B cell (primary cell): ENCODE measurements around the gene ARHGAP26. TPM values are rescaled to one million over a fixed set of nuclear protein-coding genes. Genes with fewer than 3 reads are reported as not detected.

Experiments used
- ATAC-seq: fragments of 200-7000 bp; cut with Tn5 transposase; one replicate; pipeline ENCODE4 v1.10.0; 2021; ENCODE audit warnings: low read depth, mild to moderate bottlenecking, moderate number of reproducible peaks, moderate library complexity
- CTCF ChIA-PET: fragments of 350-600 bp; sonication (Branson Sonifier 250); formaldehyde crosslinking; loops from one replicate; lab custom pipeline; 2021; ENCODE audit warnings: antibody characterized with exemption, inconsistent platforms; lab: Charles Lee
- POLR2A ChIA-PET: fragments of 350-600 bp; sonication (Branson Sonifier 250); formaldehyde crosslinking; loops from one replicate; lab custom pipeline; 2021; ENCODE audit warnings: antibody characterized with exemption; lab: Charles Lee
- DNase-seq: peaks from one replicate; pipeline ENCODE4 v3.0.0; 2013
- H2AFZ ChIP-seq: 2 replicates; pipeline ENCODE4 v1.6.1; 2012; ENCODE audit warnings: mild to moderate bottlenecking, low read depth, low read length; ENCODE audit not compliant: insufficient read depth, poor library complexity, severe bottlenecking
- H3K27ac ChIP-seq, 2 donors: 1 replicate in 1 of 2; 2 replicates in 1 of 2; pipeline ENCODE4 v1.5.1; 2012 to 2013; ENCODE audit warnings: low read length in 2 of 2, mild to moderate bottlenecking in 2 of 2, moderate library complexity in 1 of 2
- H3K27me3 ChIP-seq, 4 experiments: fragments of 200-600 bp in 1 of 4; sonication (generic) in 1 of 4; replicated peaks in 1 of 4; 1 replicate in 2 of 4; 2 replicates in 2 of 4; pipeline versions ENCODE4 v1.6.1 to v1.7.0; 2013 to 2016; ENCODE audit warnings: low read length in 3 of 4, mild to moderate bottlenecking in 2 of 4, mixed read lengths in 1 of 4, moderate library complexity in 1 of 4; ENCODE audit not compliant: insufficient read depth in 4 of 4, control insufficient read depth in 3 of 4; ENCODE audit errors: control extremely low read depth in 1 of 4
- H3K36me3 ChIP-seq, 2 experiments: replicated peaks in 1 of 2; 1 replicate in 1 of 2; 2 replicates in 1 of 2; pipeline versions ENCODE4 v1.6.1 to v1.7.1; 2013; ENCODE audit warnings: low read length in 1 of 2; ENCODE audit not compliant: insufficient read depth in 2 of 2, control insufficient read depth in 1 of 2; ENCODE audit errors: control extremely low read depth in 1 of 2, extremely low read depth in 1 of 2
- H3K4me1 ChIP-seq, 2 donors: fragments of 200-600 bp in 1 of 2; sonication (generic) in 1 of 2; 1 replicate in 1 of 2; 2 replicates in 1 of 2; pipeline versions ENCODE4 v1.5.1 to v1.6.1; 2013 to 2017; ENCODE audit warnings: low read length in 2 of 2; ENCODE audit not compliant: control insufficient read depth in 2 of 2, insufficient read depth in 2 of 2
- H3K4me2 ChIP-seq: replicated peaks from 2 replicates; pipeline ENCODE3; 2012; ENCODE audit warnings: mild to moderate bottlenecking, low read depth, low read length; ENCODE audit not compliant: poor library complexity, severe bottlenecking
- H3K4me3 ChIP-seq, 5 experiments: fragments of 200-600 bp in 1 of 5; sonication (generic) in 1 of 5; 1 replicate in 3 of 5; 2 replicates in 2 of 5; pipeline versions ENCODE4 v1.5.1 to v1.7.0; 2011 to 2016; ENCODE audit warnings: low read length in 4 of 5, mild to moderate bottlenecking in 4 of 5, low read depth in 2 of 5, control low read depth in 1 of 5, moderate library complexity in 1 of 5; ENCODE audit not compliant: insufficient read depth in 1 of 5; ENCODE audit errors: control extremely low read depth in 1 of 5, extremely low read depth in 1 of 5
- H3K79me2 ChIP-seq: fragments of 200-600 bp; sonication (generic); one replicate; pipeline ENCODE4 v1.6.0; 2016; ENCODE audit warnings: low read length; ENCODE audit not compliant: control insufficient read depth, insufficient read depth
- H3K9ac ChIP-seq: fragments of 200-600 bp; sonication (generic); 2 replicates; pipeline ENCODE4 v1.6.1; 2017; ENCODE audit warnings: mild to moderate bottlenecking, low read length, moderate library complexity
- H3K9me3 ChIP-seq, 3 donors: one replicate each; pipeline versions ENCODE4 v1.6.1 to v1.7.1; 2013; ENCODE audit warnings: low read length in 2 of 3; ENCODE audit not compliant: control insufficient read depth in 2 of 3, insufficient read depth in 1 of 3; ENCODE audit errors: control extremely low read depth in 1 of 3
- H4K20me1 ChIP-seq: 2 replicates; pipeline ENCODE4 v1.6.0; 2012; ENCODE audit warnings: mild to moderate bottlenecking, low read length; ENCODE audit not compliant: insufficient read depth, control insufficient read depth, poor library complexity, severe bottlenecking
- H3K27ac Mint-ChIP-seq: one replicate; pipeline ENCODE4 v1.8.0; 2021; ENCODE audit warnings: mixed read lengths
- H3K27me3 Mint-ChIP-seq: one replicate; pipeline ENCODE4 v1.8.0; 2021; ENCODE audit warnings: mixed read lengths
- H3K4me1 Mint-ChIP-seq: one replicate; pipeline ENCODE4 v1.8.0; 2021; ENCODE audit warnings: mixed read lengths
- H3K4me3 Mint-ChIP-seq: one replicate; pipeline ENCODE4 v1.8.0; 2021; ENCODE audit warnings: mixed read lengths
- H3K9me3 Mint-ChIP-seq: one replicate; pipeline ENCODE4 v1.8.0; 2022; ENCODE audit warnings: mixed read lengths; ENCODE audit not compliant: insufficient read depth
- CTCF ChIP-seq: fragments of 200-600 bp; IDR thresholded peaks from one replicate; pipeline ENCODE4 v1.8.0; 2022; ENCODE audit warnings: antibody characterized with exemption, mild to moderate bottlenecking
- EZH2 ChIP-seq: IDR thresholded peaks from 2 replicates; pipeline ENCODE4 v1.6.1; 2012; ENCODE audit warnings: borderline replicate concordance, low read depth, mild to moderate bottlenecking, moderate library complexity, low read length; ENCODE audit not compliant: insufficient read depth, poor library complexity, severe bottlenecking
- WGBS: methylation state at CpG from one replicate; pipeline ENCODE4 v1.1.5; 2013; ENCODE audit warnings: missing lambda C conversion rate; ENCODE audit not compliant: insufficient coverage; 5-methylcytosine and 5-hydroxymethylcytosine counted together
- intact Hi-C: fragments of 100-400 bp; cut with micrococcal nuclease; formaldehyde crosslinking; loops from one replicate; pipeline ENCODE4 v1.10.0; 2022
- polyA plus RNA-seq: library from polyadenylated mRNA; depleted of rRNA; stranded (reverse); fragments of >200 nt; gene quantifications from 2 replicates; pipeline ENCODE4 v1.2.3, GENCODE V29; 2012
- total RNA-seq, 2 donors: library from RNA; stranded (reverse); fragments of 120-200 nt in 1 of 2; gene quantifications; 1 replicate in 1 of 2; 2 replicates in 1 of 2; pipeline versions ENCODE4 v1.2.3 to v1.2.4, GENCODE V29; 2013 to 2022

ARHGAP26 gene
- total and polyA plus RNA-seq, 2 donors (not counting 1 experiment from before 2014, with no cell fraction given), result 1.8 to 22.5 TPM

- CTCF ChIA-PET, result interaction anchor here (1.3 kb wide), 1 partner anchor 21 kb away, joined by 4 read pairs; no protein-coding TSS in a partner anchor
- Histone ChIP-seq H3K27me3 (no peaks in the 10 kb centered on the region), H3K4me3 (no peak overlapping the region), H3K36me3 (no peaks in the 10 kb centered on the region), H2AFZ (no peak overlapping the region), H3K9ac (no peak overlapping the region), H3K27ac (no peak overlapping the region), H3K4me2 (no peak overlapping the region), H4K20me1 (no peaks in the 10 kb centered on the region), H3K9me3 (no peaks in the 10 kb centered on the region), H3K4me1 (peaks cover 3 to 5% of the 10 kb centered on the region in 2 donors), H3K79me2 (no peaks in the 10 kb centered on the region)
- 95% methylated on average over 3 of the region's 6 CpGs for WGBS
- POLR2A ChIA-PET, result no interaction called here
- H3K27ac Mint-ChIP-seq, result no peak overlapping the region
- H3K9me3 Mint-ChIP-seq, result no peaks in the 10 kb centered on the region
- intact Hi-C loops, result no loop called here
- peaks cover 5% of the 10 kb centered on the region for H3K4me1 Mint-ChIP-seq
- peaks cover 3% of the 10 kb centered on the region for H3K27me3 Mint-ChIP-seq
- DNase-seq (no peak), ATAC-seq (no peak)
- TF ChIP-seq CTCF (no peak), EZH2 (no peak)
- H3K4me3 Mint-ChIP-seq, result no peak overlapping the region
These were observed 69.7 kb downstream of the ARHGAP26 start for GRCh38 chr5:142839711-142840346.

- Histone ChIP-seq H3K9ac (no peak overlapping the region), H3K4me2 (no peak overlapping the region), H3K4me1 (peaks cover 11 to 13% of the 10 kb centered on the region in 2 donors), H2AFZ (no peak overlapping the region), H3K27ac (no peak overlapping the region), H3K27me3 (no peaks in the 10 kb centered on the region), H3K9me3 (no peaks in the 10 kb centered on the region), H3K4me3 (no peak overlapping the region), H4K20me1 (no peaks in the 10 kb centered on the region), H3K79me2 (no peaks in the 10 kb centered on the region), H3K36me3 (no peaks in the 10 kb centered on the region)
- CTCF ChIA-PET, result no interaction called here
- WGBS, result 100% methylated on average over 1 of the region's 2 CpGs
- ATAC-seq, result no peak
- POLR2A ChIA-PET, result no interaction called here
- intact Hi-C loops, result no loop called here
- TF ChIP-seq EZH2, result no peak
- TF ChIP-seq CTCF, result no peak
- Mint-ChIP-seq H3K4me1 (peaks cover 12% of the 10 kb centered on the region), H3K27ac (no peak overlapping the region), H3K9me3 (no peaks in the 10 kb centered on the region), H3K27me3 (peaks cover 3% of the 10 kb centered on the region), H3K4me3 (no peak overlapping the region)
- no peak for DNase-seq
These were observed 70.4 kb downstream of the ARHGAP26 start for GRCh38 chr5:142840575-142840974.
